ENCODE measurements around the gene SCRN3.

DNA sequence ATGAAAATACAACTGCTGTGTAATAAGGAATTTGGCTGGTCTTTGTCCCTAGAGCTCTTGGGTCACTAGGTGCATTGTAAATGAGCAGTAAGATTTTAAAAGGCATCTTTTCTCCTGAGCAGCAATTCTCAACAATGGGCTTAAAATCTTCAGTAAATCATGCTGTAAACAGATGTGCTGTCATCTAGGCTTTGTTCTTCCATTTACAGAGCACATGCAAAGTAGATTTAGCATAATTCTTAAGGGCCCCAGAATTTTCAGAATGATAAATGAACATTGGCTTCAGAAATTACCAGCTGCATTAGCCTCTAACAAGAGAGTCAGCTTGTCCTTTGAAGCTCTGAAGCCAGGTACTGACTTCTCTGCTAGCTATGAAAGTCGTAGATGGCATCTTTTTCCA is 26.8 kb upstream of the SCRN3 start:
- TF ChIP-seq FOXK2 (IDR thresholded peaks at IDR 0.05) (no peak), BHLHE40 (IDR thresholded peaks at IDR 0.05; ENCODE audit: borderline replicate concordance) (no peak), FOXA1 (IDR thresholded peaks at IDR 0.05) (no peak), SP1 (IDR thresholded peaks at IDR 0.05) (no peak), ZNF384 (IDR thresholded peaks at IDR 0.05) (no peak)

Measured in HEK293T (cell line).